CD4-positive, alpha-beta T cell treated with Interleukin-6 at 100 ng/mL for 8 hours (primary cell): ENCODE results near the gene LPO.
A peak's percentile ranks its signal among the peaks of the same experiment; 100 is the strongest.

Experiments
- DNase-seq: peaks from one replicate; pipeline ENCODE4 v3.0.0-alpha.2; 2020; ENCODE audit warnings: mixed read lengths, low spot score

Gene LPO

DNA sequence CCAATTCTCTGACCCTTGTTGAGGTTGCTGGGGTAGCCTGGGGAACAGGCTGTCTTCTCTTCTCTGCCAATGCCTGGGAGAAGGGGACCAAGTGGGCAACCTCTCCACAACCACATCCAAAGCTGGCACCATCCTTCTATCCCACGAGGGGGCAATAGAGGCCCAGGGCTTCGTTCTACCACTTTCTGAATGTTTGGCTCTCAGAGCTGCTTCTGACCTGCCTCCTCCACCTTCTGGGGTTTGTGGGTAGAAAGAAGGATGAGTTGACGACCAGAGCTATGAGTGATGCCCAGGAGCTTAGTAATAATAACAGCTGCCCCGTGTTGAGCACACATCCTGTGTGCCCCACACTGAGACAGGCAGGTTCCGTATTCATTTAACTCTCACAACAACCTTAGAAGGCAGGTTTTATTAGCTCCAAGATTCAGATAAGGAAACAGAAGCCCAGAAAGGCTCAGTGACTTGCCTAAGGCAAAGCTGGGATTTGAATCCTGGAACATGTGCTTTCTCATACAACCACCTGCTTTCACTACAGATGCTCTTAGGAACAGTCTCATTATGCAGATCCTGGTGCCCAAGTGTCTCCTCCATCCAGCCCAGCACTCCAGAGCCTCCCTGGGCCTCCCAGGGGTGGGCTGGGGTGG lies 79.2 kb downstream of the LPO start:
- DNase-seq = peak; percentile 85

DNA sequence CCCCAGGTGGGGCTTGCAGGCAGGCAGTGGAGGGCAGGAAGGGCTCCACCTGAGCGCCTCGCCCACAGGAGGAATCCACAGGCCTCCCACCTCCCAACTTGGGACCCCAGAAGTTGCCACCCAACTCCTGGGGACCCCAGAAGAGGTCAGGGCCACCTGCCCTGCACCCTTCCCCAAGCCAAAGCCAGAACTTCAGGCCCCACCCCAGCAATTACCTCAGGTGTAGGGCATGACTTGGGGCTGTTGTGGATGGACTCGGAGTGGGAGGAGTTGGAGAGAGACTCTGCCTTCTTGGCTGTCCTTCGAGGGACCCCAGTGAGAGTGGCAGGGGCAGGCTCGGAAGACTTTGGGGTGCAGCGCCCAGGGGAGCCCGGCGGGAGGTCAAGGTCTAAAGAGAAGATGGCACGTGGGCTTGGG lies 79.7 kb downstream of the LPO start:
- DNase-seq = no peak
